HCT116 (cell line): ENCODE results near the gene DOCK2. TPM values are rescaled to one million over a fixed set of nuclear protein-coding genes. Genes with fewer than 3 reads are reported as not detected.

ENCODE experiments used
- ATAC-seq: fragments of 200-7000 bp; cut with Tn5 transposase; 2 replicates; pipeline ENCODE4 v1.9.1; 2020; ENCODE audit warnings: mild to moderate bottlenecking, moderate library complexity
- BruUV-seq: library from RNA; stranded (reverse); fragments of 400-500 nt; replicated peaks from 2 replicates; lab custom pipeline; 2021; lab: Mats Ljungman, UMichigan
- CTCF ChIA-PET: fragments of 300-600 bp; sonication (Branson Sonifier 250); formaldehyde crosslinking; loops from one replicate; lab custom pipeline; 2021; ENCODE audit warnings: antibody characterized with exemption; lab: Charles Lee
- POLR2A ChIA-PET: fragments of 300-600, 350-600 bp; sonication (Branson Sonifier 250); formaldehyde crosslinking; loops from one replicate; lab custom pipeline; 2021; ENCODE audit warnings: antibody characterized with exemption; lab: Charles Lee
- RAD21 ChIA-PET, 2 experiments: fragments of 300-600 bp; sonication (Branson Sonifier 250); formaldehyde crosslinking; loops; one replicate each; lab custom pipeline; 2023; ENCODE audit warnings: low total read pairs in 2 of 2; ENCODE audit not compliant: uncharacterized antibody in 2 of 2, unreplicated experiment in 2 of 2, low non-redundant PET in 1 of 2; lab: Charles Lee
- DNase-seq: peaks from one replicate; pipeline ENCODE4 v3.0.0-alpha.2; 2010; ENCODE audit warnings: low read depth, low spot score
- H2AFZ ChIP-seq: fragments of 200-600 bp; shearing (Covaris generic), sonication (generic); 2 replicates; pipeline ENCODE4 v1.6.1; 2017; ENCODE audit warnings: low read depth, mixed run types, mixed read lengths, antibody characterized with exemption, low read length; ENCODE audit not compliant: poor library complexity, severe bottlenecking
- H3K27ac ChIP-seq: 2 replicates; pipeline ENCODE4 v1.5.1; 2012; ENCODE audit warnings: low read depth, low read length
- H3K27me3 ChIP-seq: fragments of 200-600 bp; sonication (generic); 2 replicates; pipeline ENCODE4 v1.6.1; 2016; ENCODE audit warnings: mixed run types, low read length, mixed read lengths; ENCODE audit not compliant: insufficient read depth
- H3K36me3 ChIP-seq, 2 experiments: fragments of 200-500 bp in 1 of 2; fragments of 200-600 bp in 1 of 2; sonication (Bioruptor generic) in 1 of 2; sonication (generic) in 1 of 2; 2 replicates each; pipeline versions ENCODE4 v1.5.1 to v1.6.1; 2014 to 2016; ENCODE audit warnings: low read length in 2 of 2, inconsistent platforms in 1 of 2, mixed read lengths in 1 of 2, mixed run types in 1 of 2; ENCODE audit not compliant: insufficient read depth in 2 of 2, control insufficient read depth in 1 of 2
- H3K4me1 ChIP-seq, 2 experiments: fragments of 200-600 bp in 1 of 2; sonication (generic) in 1 of 2; 2 replicates each; pipeline versions ENCODE4 v1.5.1 to v1.6.1; 2012 to 2017; ENCODE audit warnings: low read length in 2 of 2, inconsistent platforms in 1 of 2, mild to moderate bottlenecking in 1 of 2, mixed read lengths in 1 of 2, mixed run types in 1 of 2, moderate library complexity in 1 of 2; ENCODE audit not compliant: insufficient read depth in 2 of 2, control insufficient read depth in 1 of 2
- H3K4me2 ChIP-seq: fragments of 200-600 bp; sonication (generic); 2 replicates; pipeline ENCODE4 v1.6.1; 2017; ENCODE audit warnings: mixed run types, low read length, mixed read lengths
- H3K4me3 ChIP-seq, 2 experiments: fragments of 200-600 bp in 1 of 2; sonication (generic) in 1 of 2; replicated peaks in 1 of 2; 2 replicates each; pipeline ENCODE4 v1.5.1; 2011 to 2016; ENCODE audit warnings: low read length in 2 of 2, control low read depth in 1 of 2, low read depth in 1 of 2, mild to moderate bottlenecking in 1 of 2, mixed read lengths in 1 of 2, mixed run types in 1 of 2
- H3K79me2 ChIP-seq: fragments of 200-600 bp; sonication (generic); 2 replicates; pipeline ENCODE4 v1.6.1; 2017; ENCODE audit warnings: mild to moderate bottlenecking, mixed run types, low read length, moderate library complexity, mixed read lengths; ENCODE audit not compliant: insufficient read depth
- H3K9ac ChIP-seq: fragments of 200-600 bp; sonication (generic); 2 replicates; pipeline ENCODE4 v1.6.1; 2016; ENCODE audit warnings: low read length, mixed read lengths
- H3K9me2 ChIP-seq: fragments of 200-600 bp; sonication (generic), shearing (Covaris generic); 2 replicates; pipeline ENCODE4 v1.6.1; 2017; ENCODE audit warnings: mixed run types, mild to moderate bottlenecking, moderate library complexity; ENCODE audit not compliant: insufficient read depth
- H3K9me3 ChIP-seq, 2 experiments: fragments of 200-500 bp in 1 of 2; fragments of 200-600 bp in 1 of 2; sonication (Bioruptor generic) in 1 of 2; sonication (generic) in 1 of 2; 2 replicates each; pipeline ENCODE4 v1.6.1; 2014 to 2017; ENCODE audit warnings: low read length in 2 of 2, mixed read lengths in 2 of 2, inconsistent platforms in 1 of 2, low read depth in 1 of 2, mild to moderate bottlenecking in 1 of 2, mixed run types in 1 of 2, moderate library complexity in 1 of 2; ENCODE audit not compliant: control insufficient read depth in 1 of 2, insufficient read depth in 1 of 2
- H4K20me1 ChIP-seq: fragments of 200-600 bp; sonication (generic), shearing (Covaris generic); 2 replicates; pipeline ENCODE4 v1.6.1; 2017; ENCODE audit warnings: mixed run types, mild to moderate bottlenecking, moderate library complexity; ENCODE audit not compliant: insufficient read depth
- EGR1 ChIP-seq: IDR thresholded peaks from 2 replicates; pipeline ENCODE4 v1.6.1; 2012; ENCODE audit warnings: low read depth
- ELF1 ChIP-seq: IDR thresholded peaks from 2 replicates; pipeline ENCODE4 v1.6.1; 2012; ENCODE audit warnings: low read depth, borderline replicate concordance
- EZH2 ChIP-seq: fragments of 200-600 bp; sonication (generic); IDR thresholded peaks from 2 replicates; pipeline ENCODE4 v1.6.1; 2017; ENCODE audit warnings: antibody characterized with exemption, mixed run types
- EZH2phosphoT487 ChIP-seq: fragments of 200-600 bp; IDR thresholded peaks from 2 replicates; pipeline ENCODE4 v1.6.1; 2018; ENCODE audit warnings: antibody characterized with exemption, borderline replicate concordance
- POLR2A ChIP-seq: IDR thresholded peaks from 2 replicates; pipeline ENCODE4 v1.7.0; 2011; ENCODE audit warnings: borderline replicate concordance; ENCODE audit not compliant: insufficient read depth, insufficient read length; ENCODE audit errors: extremely low read depth
- SIN3A ChIP-seq: IDR thresholded peaks from 2 replicates; pipeline ENCODE4 v1.6.1; 2012; ENCODE audit warnings: low read depth
- SP1 ChIP-seq: IDR thresholded peaks from 2 replicates; pipeline ENCODE4 v1.6.1; 2012; ENCODE audit warnings: low read depth
- YY1 ChIP-seq: IDR thresholded peaks from 2 replicates; pipeline ENCODE4 v1.6.1; 2011; ENCODE audit warnings: low read length, low read depth, moderate library complexity, mild to moderate bottlenecking; ENCODE audit not compliant: insufficient replicate concordance; ENCODE audit errors: extremely low read depth
- ZBTB33 ChIP-seq: IDR thresholded peaks from 2 replicates; pipeline ENCODE4 v1.6.1; 2011; ENCODE audit warnings: mild to moderate bottlenecking, low read length, moderate library complexity; ENCODE audit not compliant: insufficient replicate concordance; ENCODE audit errors: extremely low read depth
- ZFX ChIP-seq: fragments of 450-650 bp; IDR thresholded peaks from 2 replicates; pipeline ENCODE4 v1.6.1; 2017
- ZNF274 ChIP-seq: fragments of 200-500 bp; sonication (Bioruptor generic); IDR thresholded peaks from 2 replicates; pipeline ENCODE4 v1.6.1; 2014; ENCODE audit warnings: mild to moderate bottlenecking, low read depth, low read length, inconsistent platforms
- intact Hi-C: fragments of 100-400 bp; cut with micrococcal nuclease; formaldehyde crosslinking; loops from 2 replicates; pipeline ENCODE4 v1.10.0; 2022
- total RNA-seq: library from RNA; stranded (reverse); gene quantifications from one replicate; pipeline ENCODE4 v1.2.1, GENCODE V29; 2021; ENCODE audit not compliant: unreplicated experiment
- TF ChIP-seq, protein P1 (sequence below): IDR thresholded peaks from 2 replicates; pipeline ENCODE4 v1.6.1; 2012
- TF ChIP-seq, protein P2 (sequence below), 3 experiments: fragments of 200-600 bp in 1 of 3; sonication (generic) in 1 of 3; IDR thresholded peaks in 2 of 3; conservative IDR thresholded peaks in 1 of 3; 2 replicates each; pipeline ENCODE4 v1.5.1; 2012 to 2017; ENCODE audit warnings: low read depth in 2 of 3, low read length in 2 of 3, antibody characterized with exemption in 1 of 3, borderline replicate concordance in 1 of 3, control low read depth in 1 of 3, mild to moderate bottlenecking in 1 of 3, mixed read lengths in 1 of 3, mixed run types in 1 of 3, moderate library complexity in 1 of 3; ENCODE audit not compliant: insufficient read depth in 1 of 3
- TF ChIP-seq, protein P3 (sequence below): IDR thresholded peaks from 2 replicates; pipeline ENCODE4 v1.6.1; 2012

DOCK2 gene
- total RNA-seq, 1 experiment from 2014 or later: 0.89 TPM

GRCh38 chr5:169762338-169763095 lies 125.4 kb downstream of the DOCK2 start:
- intact Hi-C loops: no loop called here
- H3K9me2 ChIP-seq: no peaks in the 10 kb centered on the region
- DNase-seq (no peak), ATAC-seq (no peak)
- H3K79me2 ChIP-seq: no peaks in the 10 kb centered on the region
- H4K20me1 ChIP-seq: no peaks in the 10 kb centered on the region
- no peaks in the 10 kb centered on the region for H3K36me3 ChIP-seq
- H3K27ac ChIP-seq: no peak overlapping the region
- no peak overlapping the region for H3K4me2 ChIP-seq
- no peaks in the 10 kb centered on the region for H3K9me3 ChIP-seq
- no peak overlapping the region for H3K9ac ChIP-seq
- CTCF ChIA-PET: no interaction called here
- POLR2A ChIA-PET: no interaction called here
- H2AFZ ChIP-seq: no peak overlapping the region
- TF ChIP-seq EGR1: no peak
- TF ChIP-seq, protein P1, sequence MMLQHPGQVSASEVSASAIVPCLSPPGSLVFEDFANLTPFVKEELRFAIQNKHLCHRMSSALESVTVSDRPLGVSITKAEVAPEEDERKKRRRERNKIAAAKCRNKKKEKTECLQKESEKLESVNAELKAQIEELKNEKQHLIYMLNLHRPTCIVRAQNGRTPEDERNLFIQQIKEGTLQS: no peak
- TF ChIP-seq, all 23 proteins: peak for 0
- H3K4me3 ChIP-seq: no peak overlapping the region
- BruUV-seq: no TSS peak
- peaks cover 45% of the 10 kb centered on the region for H3K27me3 ChIP-seq
- RAD21 ChIA-PET: no interaction called here
- no peaks in the 10 kb centered on the region for H3K4me1 ChIP-seq

DNA sequence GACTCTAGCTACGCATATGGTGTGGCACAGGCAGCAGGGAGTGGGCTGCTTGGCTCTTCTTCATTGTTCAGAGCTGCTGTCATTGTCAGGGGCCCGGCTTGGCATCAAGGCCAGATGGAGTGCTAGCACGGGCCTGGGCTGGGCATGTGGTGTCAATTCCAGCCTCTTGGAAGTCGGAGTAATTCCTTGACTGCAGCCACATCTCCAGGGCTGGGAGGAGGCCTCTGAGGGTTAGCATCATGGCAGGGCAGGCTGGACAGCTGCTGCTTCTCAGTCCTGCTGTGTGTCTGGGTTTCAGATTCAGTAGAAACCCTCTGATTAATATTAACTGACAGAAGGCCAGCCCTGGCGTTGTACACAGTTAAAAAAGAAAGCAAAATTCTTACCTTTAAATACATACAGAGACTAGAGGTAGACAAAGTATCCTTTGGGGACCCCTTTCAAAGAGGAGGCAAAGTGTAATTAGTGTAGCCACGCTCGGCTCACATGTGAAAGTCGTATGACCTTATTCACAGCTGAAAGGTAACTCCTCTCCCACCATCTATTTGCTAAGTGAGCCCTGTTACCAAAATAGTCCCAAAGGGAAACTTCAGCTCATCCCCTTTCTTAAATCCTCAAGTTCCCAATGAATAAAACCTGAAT lies 126.4 kb downstream of the DOCK2 start:
- Histone ChIP-seq H3K9ac (no peak overlapping the region), H3K27me3 (peaks cover 45% of the 10 kb centered on the region), H3K9me2 (no peaks in the 10 kb centered on the region), H3K4me3 (no peak overlapping the region), H3K9me3 (no peaks in the 10 kb centered on the region), H4K20me1 (no peaks in the 10 kb centered on the region), H3K4me1 (no peaks in the 10 kb centered on the region), H3K27ac (no peak overlapping the region), H2AFZ (no peak overlapping the region), H3K36me3 (no peaks in the 10 kb centered on the region), H3K4me2 (no peak overlapping the region), H3K79me2 (no peaks in the 10 kb centered on the region)
- ChIA-PET RAD21 (no interaction called here), CTCF (no interaction called here), POLR2A (no interaction called here)
- ATAC-seq: no peak
- intact Hi-C loops: no loop called here
- no peak for DNase-seq
- no TSS peak for BruUV-seq
- TF ChIP-seq YY1: no peak
- TF ChIP-seq, protein P2, sequence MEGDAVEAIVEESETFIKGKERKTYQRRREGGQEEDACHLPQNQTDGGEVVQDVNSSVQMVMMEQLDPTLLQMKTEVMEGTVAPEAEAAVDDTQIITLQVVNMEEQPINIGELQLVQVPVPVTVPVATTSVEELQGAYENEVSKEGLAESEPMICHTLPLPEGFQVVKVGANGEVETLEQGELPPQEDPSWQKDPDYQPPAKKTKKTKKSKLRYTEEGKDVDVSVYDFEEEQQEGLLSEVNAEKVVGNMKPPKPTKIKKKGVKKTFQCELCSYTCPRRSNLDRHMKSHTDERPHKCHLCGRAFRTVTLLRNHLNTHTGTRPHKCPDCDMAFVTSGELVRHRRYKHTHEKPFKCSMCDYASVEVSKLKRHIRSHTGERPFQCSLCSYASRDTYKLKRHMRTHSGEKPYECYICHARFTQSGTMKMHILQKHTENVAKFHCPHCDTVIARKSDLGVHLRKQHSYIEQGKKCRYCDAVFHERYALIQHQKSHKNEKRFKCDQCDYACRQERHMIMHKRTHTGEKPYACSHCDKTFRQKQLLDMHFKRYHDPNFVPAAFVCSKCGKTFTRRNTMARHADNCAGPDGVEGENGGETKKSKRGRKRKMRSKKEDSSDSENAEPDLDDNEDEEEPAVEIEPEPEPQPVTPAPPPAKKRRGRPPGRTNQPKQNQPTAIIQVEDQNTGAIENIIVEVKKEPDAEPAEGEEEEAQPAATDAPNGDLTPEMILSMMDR (IDR thresholded peaks at IDR 0.05 in 2 of 3, conservative IDR thresholded peaks at IDR 0.05 in 1 of 3; ENCODE audit: borderline replicate concordance in 1 of 3, insufficient read depth in 1 of 3, low read depth in 2 of 3, low read length in 2 of 3): no peak
- TF ChIP-seq POLR2A: no peak
- no peak for TF ChIP-seq ZFX
- TF ChIP-seq SP1: no peak
- no peak for TF ChIP-seq EZH2phosphoT487
- TF ChIP-seq, protein P3, sequence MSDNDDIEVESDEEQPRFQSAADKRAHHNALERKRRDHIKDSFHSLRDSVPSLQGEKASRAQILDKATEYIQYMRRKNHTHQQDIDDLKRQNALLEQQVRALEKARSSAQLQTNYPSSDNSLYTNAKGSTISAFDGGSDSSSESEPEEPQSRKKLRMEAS: no peak
- no peak for TF ChIP-seq ELF1
- TF ChIP-seq EZH2: no peak
- no peak for TF ChIP-seq ZNF274
- no peak for TF ChIP-seq ZBTB33
- TF ChIP-seq EGR1: no peak
- no peak for TF ChIP-seq SIN3A
